ENCODE measurements around the gene ZNF689. TPM values are rescaled to one million over a fixed set of nuclear protein-coding genes. Genes with fewer than 3 reads are reported as not detected.

Gene ZNF689
- total RNA-seq, 1 experiment from 2014 or later = 21.1 TPM

DNA sequence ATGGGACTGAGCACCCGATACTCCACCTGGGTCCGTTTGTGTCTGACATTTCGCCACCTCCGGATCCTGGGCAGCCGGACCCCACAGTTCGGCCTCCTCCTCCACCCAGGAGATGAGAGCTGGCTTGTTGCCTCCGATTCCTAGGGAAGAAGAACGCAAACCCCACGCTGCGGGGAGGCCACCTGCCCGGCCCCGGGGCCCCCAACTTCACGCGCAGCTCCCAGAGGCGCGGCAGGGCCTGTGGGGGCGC, 52.6 kb downstream of the ZNF689 start:
- Mint-ChIP-seq H3K9me3 (no peaks in the 10 kb centered on the region), H3K36me3 (ENCODE audit: insufficient read depth in 1 of 3, low read depth in 3 of 3) (peaks cover 5 to 29% (median 25%) of the 10 kb centered on the region in 3 experiments), H3K4me3 (peak overlapping the region; percentile 73 to 86), H3K27me3 (ENCODE audit: low read depth) (no peaks in the 10 kb centered on the region), H3K4me1 (peaks cover 14 to 29% of the 10 kb centered on the region in 2 experiments), H3K27ac (no peak overlapping the region)
- no peaks in the 10 kb centered on the region for H3K79me2 ChIP-seq (ENCODE audit: insufficient read depth, low read length)
- H4K91ac ChIP-seq (ENCODE audit: insufficient read length, low read depth, low read length) = no peak overlapping the region
- DNase-seq = no peak
- no peak overlapping the region for H3K4ac ChIP-seq (ENCODE audit: low read depth, low read length)
- no CpG with 5 or more reads among the region's 17 CpGs for WGBS (ENCODE audit: extremely low coverage, insufficient read length, low lambda C conversion rate)
- no peak overlapping the region for H2BK20ac ChIP-seq (ENCODE audit: low read depth, low read length, poor library complexity, severe bottlenecking)
- no peaks in the 10 kb centered on the region; the same call in 1 of the 2 replicates for H3K4me1 ChIP-seq (ENCODE audit: insufficient read depth, low read length)
- no peak overlapping the region for H3T11ph ChIP-seq (ENCODE audit: low read length)
- peak overlapping the region; percentile 16 for H3K9ac ChIP-seq (ENCODE audit: extremely low read depth, insufficient read length, low read length)
- no peak overlapping the region for H2AK5ac ChIP-seq (ENCODE audit: insufficient read length, low read length)
- H2BK5ac ChIP-seq (ENCODE audit: insufficient read length, low read length) = no peak overlapping the region
- no peak overlapping the region for H2BK120ac ChIP-seq (ENCODE audit: low read depth, low read length, poor library complexity, severe bottlenecking)
- no peak overlapping the region for H2BK15ac ChIP-seq (ENCODE audit: low read depth, low read length)
- H3K9me3 ChIP-seq (ENCODE audit: control insufficient read depth, low read depth, low read length) = no peaks in the 10 kb centered on the region
- no peak overlapping the region for H3K18ac ChIP-seq (ENCODE audit: insufficient read length, low read depth, low read length)
- TF ChIP-seq, protein P1, sequence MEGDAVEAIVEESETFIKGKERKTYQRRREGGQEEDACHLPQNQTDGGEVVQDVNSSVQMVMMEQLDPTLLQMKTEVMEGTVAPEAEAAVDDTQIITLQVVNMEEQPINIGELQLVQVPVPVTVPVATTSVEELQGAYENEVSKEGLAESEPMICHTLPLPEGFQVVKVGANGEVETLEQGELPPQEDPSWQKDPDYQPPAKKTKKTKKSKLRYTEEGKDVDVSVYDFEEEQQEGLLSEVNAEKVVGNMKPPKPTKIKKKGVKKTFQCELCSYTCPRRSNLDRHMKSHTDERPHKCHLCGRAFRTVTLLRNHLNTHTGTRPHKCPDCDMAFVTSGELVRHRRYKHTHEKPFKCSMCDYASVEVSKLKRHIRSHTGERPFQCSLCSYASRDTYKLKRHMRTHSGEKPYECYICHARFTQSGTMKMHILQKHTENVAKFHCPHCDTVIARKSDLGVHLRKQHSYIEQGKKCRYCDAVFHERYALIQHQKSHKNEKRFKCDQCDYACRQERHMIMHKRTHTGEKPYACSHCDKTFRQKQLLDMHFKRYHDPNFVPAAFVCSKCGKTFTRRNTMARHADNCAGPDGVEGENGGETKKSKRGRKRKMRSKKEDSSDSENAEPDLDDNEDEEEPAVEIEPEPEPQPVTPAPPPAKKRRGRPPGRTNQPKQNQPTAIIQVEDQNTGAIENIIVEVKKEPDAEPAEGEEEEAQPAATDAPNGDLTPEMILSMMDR (conservative IDR thresholded peaks at IDR 0.05) = no peak; the same call in 2 of the 3 replicates
- H2BK12ac ChIP-seq (ENCODE audit: insufficient read length, low read depth, low read length) = no peak overlapping the region
- H3K4me2 ChIP-seq (ENCODE audit: insufficient read depth, insufficient read length, low read length) = peak overlapping the region; percentile 87
- H3K27ac ChIP-seq (ENCODE audit: insufficient read length, low read depth, low read length) = no peak overlapping the region
- H4K20me1 ChIP-seq (ENCODE audit: control insufficient read depth, insufficient read depth, insufficient read length) = no peaks in the 10 kb centered on the region
- no peaks in the 10 kb centered on the region for H3K27me3 ChIP-seq (ENCODE audit: insufficient read depth, low read length)
- H3K56ac ChIP-seq (ENCODE audit: insufficient read length, low read depth, low read length) = no peak overlapping the region
- H4K8ac ChIP-seq (replicated peaks; ENCODE audit: insufficient read length, low read depth, low read length) = no peak overlapping the region
- H3K23ac ChIP-seq (ENCODE audit: insufficient read length, low read depth, low read length) = no peak overlapping the region
- H3K23me2 ChIP-seq (ENCODE audit: insufficient read length, low read depth, low read length, poor library complexity, severe bottlenecking) = peaks cover 8% of the 10 kb centered on the region
- no peaks in the 10 kb centered on the region for H3K79me1 ChIP-seq (ENCODE audit: insufficient read depth, low read depth, low read length, poor library complexity, severe bottlenecking)
- no peak overlapping the region for H4K5ac ChIP-seq (ENCODE audit: insufficient read length, low read depth, low read length)
- no peak overlapping the region for H2AFZ ChIP-seq (ENCODE audit: low read length)
- peak overlapping the region; percentile 3; the same call in 1 of the 2 replicates for H3K14ac ChIP-seq (ENCODE audit: insufficient read depth, low read length)

Measured in H9 (cell line).